Measurements from ENCODE around the gene HCFC2.
"Not testable (repeated sequence)": the region's sequence is repeated elsewhere in the genome, so short reads cannot be mapped to it uniquely, and the experiment has no call there.

Gene HCFC2

GRCh38 chr12:104064031-104064841 lies at the start of gene HCFC2:
TSS of gene HCFC2 (plus strand) at chr12:104064531. CDS start at chr12:104064561, 30 bp downstream.
- DNase-seq (ENCODE audit: low read depth) = peak; percentile 73

GRCh38 chr12:104021862-104022261 lies 42.5 kb upstream of the HCFC2 start:
- not testable (repeated sequence) for DNase-seq (ENCODE audit: low read depth)

- no peak for DNase-seq (ENCODE audit: low read depth)
These were observed 41.5 kb upstream of the HCFC2 start for GRCh38 chr12:104022786-104023185.

GRCh38 chr12:104023710-104024109 lies 40.6 kb upstream of the HCFC2 start:
- no peak for DNase-seq (ENCODE audit: low read depth)

GRCh38 chr12:104024348-104024747 lies 40.0 kb upstream of the HCFC2 start:
- no peak for DNase-seq (ENCODE audit: low read depth)

- DNase-seq (ENCODE audit: low read depth) = no peak
These were observed 38.6 kb upstream of the HCFC2 start for GRCh38 chr12:104025771-104026170.

- no peak for DNase-seq (ENCODE audit: low read depth)
These were observed 37.3 kb upstream of the HCFC2 start for GRCh38 chr12:104026841-104027599.

GRCh38 chr12:104030596-104030995 lies 33.7 kb upstream of the HCFC2 start:
- DNase-seq (ENCODE audit: low read depth) = not testable (repeated sequence)

- not testable (repeated sequence) for DNase-seq (ENCODE audit: low read depth)
These were observed 28.2 kb upstream of the HCFC2 start for GRCh38 chr12:104036143-104036542.

GRCh38 chr12:104039769-104040168 lies 24.6 kb upstream of the HCFC2 start:
- not testable (repeated sequence) for DNase-seq (ENCODE audit: low read depth)

- no peak for DNase-seq (ENCODE audit: low read depth)
These were observed 21.8 kb upstream of the HCFC2 start for GRCh38 chr12:104042580-104042979.

GRCh38 chr12:104044158-104044557 lies 20.2 kb upstream of the HCFC2 start:
- DNase-seq (ENCODE audit: low read depth) = no peak

- no peak for DNase-seq (ENCODE audit: low read depth)
These were observed 18.0 kb upstream of the HCFC2 start for GRCh38 chr12:104046306-104046705.

GRCh38 chr12:104048162-104048561 lies 16.2 kb upstream of the HCFC2 start:
- DNase-seq (ENCODE audit: low read depth) = no peak

GRCh38 chr12:104048811-104049210 lies 15.5 kb upstream of the HCFC2 start:
- DNase-seq (ENCODE audit: low read depth) = no peak

- DNase-seq (ENCODE audit: low read depth) = no peak
These were observed 14.9 kb upstream of the HCFC2 start for GRCh38 chr12:104049278-104049902.

- DNase-seq (ENCODE audit: low read depth) = peak; percentile 68
These were observed 14.4 kb upstream of the HCFC2 start, which contains the start of gene GLT8D2 for GRCh38 chr12:104049903-104050356. TSS of gene GLT8D2 (minus strand) at chr12:104050187. CDS start at chr12:104019648, 30,539 bp downstream.

- DNase-seq (ENCODE audit: low read depth) = no peak
These were observed 13.9 kb upstream of the HCFC2 start for GRCh38 chr12:104050436-104050835.

GRCh38 chr12:104054681-104055346 lies 9.5 kb upstream of the HCFC2 start:
- no peak for DNase-seq (ENCODE audit: low read depth)

GRCh38 chr12:104055686-104056388 lies 8.5 kb upstream of the HCFC2 start:
- peak; percentile 62 for DNase-seq (ENCODE audit: low read depth)

- no peak for DNase-seq (ENCODE audit: low read depth)
These were observed 7.8 kb upstream of the HCFC2 start for GRCh38 chr12:104056419-104056972.

All from fibroblast of the conjunctiva (primary cell).